Testis (tissue), 3 donors: ENCODE measurements around the gene INO80E. TPM values are rescaled to one million over a fixed set of nuclear protein-coding genes. Genes with fewer than 3 reads are reported as not detected.
"Not testable (repeated sequence)": the region's sequence is repeated elsewhere in the genome, so short reads cannot be mapped to it uniquely, and the experiment has no call there.

Source experiments
- DNase-seq: peaks from one replicate; pipeline ENCODE4 v3.0.0-alpha.2; 2019
- H3K27ac ChIP-seq, 2 donors: fragments of 200-600 bp; sonication (generic); one replicate each; pipeline ENCODE4 v1.5.1; 2019
- H3K27me3 ChIP-seq: fragments of 200-600 bp; sonication (generic); one replicate; pipeline ENCODE4 v1.5.1; 2019
- H3K36me3 ChIP-seq: fragments of 200-600 bp; sonication (generic); one replicate; pipeline ENCODE4 v1.5.1; 2017; ENCODE audit warnings: low read depth; ENCODE audit errors: missing control alignments
- H3K4me1 ChIP-seq: fragments of 200-600 bp; sonication (generic); one replicate; pipeline ENCODE4 v1.5.1; 2019
- H3K4me3 ChIP-seq, 2 donors: fragments of 200-600 bp; sonication (generic); one replicate each; pipeline ENCODE4 v1.5.1; 2017 to 2019
- H3K9me3 ChIP-seq: fragments of 200-600 bp; sonication (generic); one replicate; pipeline ENCODE4 v1.5.1; 2017
- CTCF ChIP-seq, 3 experiments: fragments of 450-650 bp in 2 of 3; fragments of 200-600 bp in 1 of 3; sonication (generic) in 1 of 3; IDR thresholded peaks; one replicate each; pipeline ENCODE4 v1.5.1; 2016 to 2019; ENCODE audit warnings: antibody characterized with exemption in 3 of 3, mild to moderate bottlenecking in 2 of 3, moderate library complexity in 1 of 3
- POLR2A ChIP-seq: fragments of 450-650 bp; IDR thresholded peaks from one replicate; pipeline ENCODE4 v1.6.1; 2017; ENCODE audit warnings: antibody characterized with exemption, mild to moderate bottlenecking, moderate library complexity
- WGBS, 2 donors: methylation state at CpG; one replicate each; pipeline ENCODE4 v1.1.5; 2018; 5-methylcytosine and 5-hydroxymethylcytosine counted together
- intact Hi-C: fragments of 100-400 bp; cut with DNase I; formaldehyde crosslinking; loops from one replicate; pipeline ENCODE4 v1.15.1; 2023; ENCODE audit warnings: low total_unique reads
- polyA plus RNA-seq: library from polyadenylated mRNA; stranded (reverse); fragments of 350-450 nt; fragmentation: Illumina TruSeq; extraction: RNeasy Lipid Tissue Mini Kit (QIAGEN cat#74804); gene quantifications from one replicate; pipeline ENCODE4 v1.2.3, GENCODE V29; 2014; ENCODE audit warnings: low read depth, low replicate concordance; ENCODE audit not compliant: insufficient read depth
- total RNA-seq, 2 donors: library from RNA; depleted of rRNA; stranded (reverse); fragments of >200 nt; gene quantifications; one replicate each; pipeline ENCODE4 v1.2.3, GENCODE V29; 2016

Gene INO80E
- total and polyA plus RNA-seq, 3 donors from 2014 or later, result 64.0 to 98.1 (median 72.3) TPM

DNA sequence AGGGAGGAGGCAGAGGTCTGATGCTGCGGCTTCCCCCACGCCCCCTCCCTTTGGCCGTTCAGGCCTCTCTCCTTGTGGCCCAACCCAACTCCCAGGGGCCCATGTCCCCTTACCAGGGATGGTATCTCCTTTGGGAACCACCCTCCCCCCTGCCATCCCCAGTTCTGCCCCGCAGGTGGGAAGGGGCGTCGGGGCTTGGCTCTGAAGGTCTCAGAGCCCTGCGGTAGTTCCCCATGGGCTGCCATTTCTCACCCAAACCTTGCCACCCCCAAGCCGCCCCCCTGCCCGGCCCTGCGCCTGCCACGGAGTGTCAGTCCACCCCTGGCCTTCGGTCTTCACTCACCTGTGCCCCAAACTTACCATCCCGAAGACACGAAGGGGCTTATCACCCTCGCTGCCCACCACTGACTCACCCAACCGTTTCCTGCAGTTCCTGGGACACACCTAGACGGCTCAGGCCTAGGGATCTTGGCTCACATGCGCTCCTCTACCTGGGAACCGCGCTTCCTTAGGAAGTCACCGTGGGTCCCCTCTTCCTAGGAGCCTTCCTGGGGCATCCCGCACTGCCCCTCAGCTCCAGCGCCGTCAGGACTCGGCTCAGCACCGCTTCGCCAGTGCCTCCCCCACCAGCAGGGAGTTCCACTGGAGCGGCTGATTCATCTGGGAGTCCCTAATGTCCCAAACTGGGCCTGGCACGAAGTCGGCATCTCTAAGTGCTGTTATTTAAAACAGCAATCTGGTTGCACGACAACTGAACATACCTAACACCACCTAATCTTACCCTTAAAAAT is 15.9 kb downstream of the INO80E start:
- no peaks in the 10 kb centered on the region for H3K27me3 ChIP-seq
- no peaks in the 10 kb centered on the region for H3K36me3 ChIP-seq
- no peak for TF ChIP-seq CTCF (IDR thresholded peaks at IDR 0.05)
- TF ChIP-seq POLR2A, result no peak
- 45 to 49% methylated on average over 23 to 31 of the region's 31 CpGs for WGBS, 2 donors
- intact Hi-C loops, result no loop called here
- H3K9me3 ChIP-seq, result no peaks in the 10 kb centered on the region
- DNase-seq, result no peak
- H3K27ac ChIP-seq, result no peak overlapping the region
- H3K4me1 ChIP-seq, result peaks cover 8% of the 10 kb centered on the region
- peak overlapping the region in 1 of 2 donors; percentile 44 for H3K4me3 ChIP-seq

DNA sequence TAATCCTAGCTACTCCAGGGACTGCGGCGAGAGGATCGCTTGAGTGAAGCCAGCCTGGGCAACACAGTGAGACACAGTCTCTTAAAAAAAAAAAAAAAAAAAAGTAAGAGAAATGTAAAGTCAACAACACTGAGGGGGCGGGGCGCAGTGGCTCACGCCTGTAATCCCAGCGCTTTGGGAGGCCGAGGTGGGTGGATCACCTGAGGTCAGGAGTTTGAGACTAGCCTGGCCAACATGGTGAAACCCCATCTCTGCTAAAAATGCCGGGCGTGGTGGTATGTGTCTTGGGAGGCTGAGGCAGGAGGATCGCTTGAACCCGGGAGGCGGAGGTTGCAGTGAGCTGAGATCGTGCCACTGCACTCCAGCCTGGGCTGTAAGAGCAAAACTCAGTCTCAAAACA is 16.6 kb downstream of the INO80E start:
- H3K27ac ChIP-seq, H3K27me3 ChIP-seq, DNase-seq, H3K36me3 ChIP-seq, H3K4me3 ChIP-seq, H3K4me1 ChIP-seq, intact Hi-C loops, H3K9me3 ChIP-seq: not testable (repeated sequence)
- WGBS, 2 donors, result 79 to 82% methylated on average over 14 of the region's 14 CpGs

GRCh38 chr16:30015450-30015849 is 19.4 kb downstream of the INO80E start:
- H3K27me3 ChIP-seq, H3K36me3 ChIP-seq, H3K4me3 ChIP-seq, H3K9me3 ChIP-seq, DNase-seq, H3K27ac ChIP-seq, intact Hi-C loops, H3K4me1 ChIP-seq: not testable (repeated sequence)
- WGBS, 2 donors, result 82 to 93% methylated on average over 7 of the region's 7 CpGs

- Histone ChIP-seq H3K4me1 (no peaks in the 10 kb centered on the region), H3K27me3 (no peaks in the 10 kb centered on the region), H3K27ac (no peak overlapping the region), H3K4me3 (no peak overlapping the region), H3K36me3 (no peaks in the 10 kb centered on the region), H3K9me3 (no peaks in the 10 kb centered on the region)
- DNase-seq, result no peak
- 70 to 77% methylated on average over 8 of the region's 8 CpGs for WGBS, 2 donors
- TF ChIP-seq CTCF (IDR thresholded peaks at IDR 0.05), result no peak
- intact Hi-C loops, result no loop called here
These were observed 20.7 kb downstream of the INO80E start for GRCh38 chr16:30016555-30017276.

DNA sequence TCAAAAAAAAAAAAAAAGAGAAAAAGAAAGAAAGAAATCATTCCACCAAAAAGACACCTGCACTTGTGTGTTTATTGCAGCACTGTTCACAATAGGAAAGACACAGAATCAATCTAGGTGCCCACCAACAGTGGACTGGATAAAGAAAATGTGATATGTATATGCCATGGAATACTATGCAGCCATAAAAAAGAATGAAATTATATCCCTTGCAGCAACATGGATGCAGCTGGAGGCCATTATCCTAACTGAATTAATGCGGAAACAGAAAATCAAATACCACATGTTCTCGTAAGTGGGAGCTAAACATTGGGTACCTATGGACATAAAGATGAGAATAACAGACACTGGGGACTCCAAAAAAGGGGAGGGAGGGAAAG is 21.2 kb downstream of the INO80E start:
- intact Hi-C loops, result no loop called here
- Histone ChIP-seq H3K9me3 (no peaks in the 10 kb centered on the region), H3K27ac (no peak overlapping the region), H3K27me3 (no peaks in the 10 kb centered on the region), H3K4me3 (no peak overlapping the region), H3K4me1 (no peaks in the 10 kb centered on the region), H3K36me3 (no peaks in the 10 kb centered on the region)
- whole genome bisulfite sequencing, 2 donors, result 95 to 97% methylated on average over 2 of the region's 2 CpGs
- DNase-seq, result no peak
- no peak for TF ChIP-seq CTCF (IDR thresholded peaks at IDR 0.05)
- TF ChIP-seq POLR2A, result no peak

GRCh38 chr16:30017937-30018336 is 21.9 kb downstream of the INO80E start:
- H3K9me3 ChIP-seq, H3K27ac ChIP-seq, intact Hi-C loops, H3K4me1 ChIP-seq, H3K4me3 ChIP-seq, DNase-seq, H3K36me3 ChIP-seq, H3K27me3 ChIP-seq: not testable (repeated sequence)
- 89 to 90% methylated on average over 4 of the region's 4 CpGs for WGBS, 2 donors
